ENCODE measurements around the gene CARD16.
A peak's percentile ranks its signal among the peaks of the same experiment; 100 is the strongest.

CARD16 gene

DNA sequence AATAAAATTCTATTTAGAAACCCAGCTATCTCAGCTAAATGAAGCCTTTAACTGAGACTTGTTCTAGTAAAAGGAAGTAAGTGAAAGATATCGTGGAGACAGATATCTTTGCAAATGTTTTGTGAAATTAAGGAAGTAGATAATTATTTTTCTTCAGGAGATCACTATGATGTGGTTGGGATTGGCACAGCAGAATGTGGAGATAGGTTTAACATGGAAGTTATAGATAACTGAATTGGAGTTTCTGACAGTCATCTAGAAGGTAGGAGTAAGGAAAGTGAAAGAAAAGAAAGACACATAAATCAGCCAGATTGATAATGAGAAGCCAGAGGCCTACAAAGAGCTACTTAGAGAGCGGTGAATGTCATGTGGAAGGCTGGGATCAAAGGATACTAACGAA is 17.5 kb downstream of the CARD16 start:
- no peak for TF ChIP-seq CTCF (IDR thresholded peaks at IDR 0.05; ENCODE audit: low read length, missing control alignments)
- H3K4me3 ChIP-seq (replicated peaks; ENCODE audit: low read depth, low read length) = no peak overlapping the region
- DNase-seq (ENCODE audit: low read depth) = no peak

GRCh38 chr11:105024394-105024793 is 20.7 kb downstream of the CARD16 start:
- no peak for TF ChIP-seq CTCF (IDR thresholded peaks at IDR 0.05; ENCODE audit: low read length, missing control alignments)
- no peak for DNase-seq (ENCODE audit: low read depth)
- no peak overlapping the region for H3K4me3 ChIP-seq (replicated peaks; ENCODE audit: low read depth, low read length)

DNA sequence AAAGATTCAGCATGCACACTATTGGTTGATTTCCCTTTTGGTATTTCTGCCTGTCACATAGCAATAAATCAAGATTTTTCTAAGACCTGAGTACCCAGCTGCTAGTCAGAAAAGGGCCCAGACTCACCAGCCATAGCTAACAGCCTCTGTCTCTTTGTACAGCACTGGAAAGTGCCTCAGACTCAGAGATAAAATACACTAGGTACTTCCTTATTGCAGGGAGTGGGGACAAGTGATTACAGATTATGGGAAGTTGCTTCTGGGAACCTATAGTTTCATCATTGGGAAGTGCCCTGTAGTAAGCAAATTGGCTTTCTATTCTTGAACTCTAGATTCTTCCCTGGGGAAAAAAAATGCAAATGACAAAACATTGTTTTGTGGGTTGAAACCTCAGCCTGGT is 22.1 kb downstream of the CARD16 start, which contains the start of gene CASP5:
Gene CASP5, minus strand, starts transcription at position 166 of the 400 bp plus-strand sequence. Its CDS starts 32 bp downstream, at position 134.
- no peak for TF ChIP-seq CTCF (IDR thresholded peaks at IDR 0.05; ENCODE audit: low read length, missing control alignments)
- DNase-seq (ENCODE audit: low read depth) = no peak
- H3K4me3 ChIP-seq (replicated peaks; ENCODE audit: low read depth, low read length) = no peak within 1 kb of the TSS

- no peak for TF ChIP-seq CTCF (IDR thresholded peaks at IDR 0.05; ENCODE audit: low read length, missing control alignments)
- H3K4me3 ChIP-seq (replicated peaks; ENCODE audit: low read depth, low read length) = no peak overlapping the region
Observed at GRCh38 chr11:105022527-105022926, 22.6 kb downstream of the CARD16 start.

DNA sequence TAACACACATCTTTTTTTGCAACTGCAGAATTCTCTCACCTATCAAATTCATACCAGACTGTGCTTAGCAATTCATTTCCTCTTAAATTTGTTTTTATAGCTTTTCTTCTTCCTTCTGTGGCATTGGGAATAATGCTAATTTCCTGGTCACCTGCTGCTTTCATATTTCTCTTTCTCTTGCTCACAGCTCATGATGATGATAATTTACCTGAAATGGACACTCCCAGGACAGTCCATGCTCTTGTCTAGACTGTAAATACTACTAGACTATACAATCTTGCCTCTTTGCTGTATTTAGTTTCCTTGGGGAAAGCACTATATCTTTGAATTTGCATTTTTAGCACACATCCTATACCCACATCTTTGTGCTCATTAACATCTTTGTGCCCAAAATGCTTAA is 37.7 kb downstream of the CARD16 start:
- TF ChIP-seq CTCF (IDR thresholded peaks at IDR 0.05; ENCODE audit: low read length, missing control alignments) = no peak
- no peak for DNase-seq (ENCODE audit: low read depth)

More at GRCh38 chr11:105022527-105022926, 22.6 kb downstream of the CARD16 start:
- DNase-seq (ENCODE audit: low read depth) = no peak

GRCh38 chr11:105005451-105005845 is 39.7 kb downstream of the CARD16 start:
- TF ChIP-seq CTCF (IDR thresholded peaks at IDR 0.05; ENCODE audit: low read length, missing control alignments) = no peak
- DNase-seq (ENCODE audit: low read depth) = no peak
- no peak overlapping the region for H3K4me3 ChIP-seq (replicated peaks; ENCODE audit: low read depth, low read length)

More for the DNA sequence above, 37.7 kb downstream of the CARD16 start:
- H3K4me3 ChIP-seq (replicated peaks; ENCODE audit: low read depth, low read length) = no peak overlapping the region

DNA sequence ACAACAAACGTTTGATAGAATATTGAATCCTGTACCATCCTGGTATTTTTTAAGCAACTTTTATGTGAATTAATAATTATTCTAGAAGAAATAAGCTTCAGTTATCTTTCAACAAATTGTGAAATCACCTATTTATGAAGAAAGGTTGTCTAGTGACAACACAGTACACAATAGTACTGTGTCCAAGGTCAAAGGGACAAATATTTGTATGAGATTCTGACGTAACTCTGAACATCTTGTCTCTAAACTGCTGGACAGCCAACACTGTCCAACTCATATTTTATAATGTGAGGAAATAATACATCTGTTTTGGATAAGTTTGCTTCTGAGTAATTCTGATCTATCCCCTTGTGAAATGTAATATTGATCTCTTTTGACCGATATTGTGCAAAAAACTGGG is 41.1 kb downstream of the CARD16 start:
- no peak for TF ChIP-seq CTCF (IDR thresholded peaks at IDR 0.05; ENCODE audit: low read length, missing control alignments)
- peak; percentile 71 for DNase-seq (ENCODE audit: low read depth)
- H3K4me3 ChIP-seq (replicated peaks; ENCODE audit: low read depth, low read length) = no peak overlapping the region
